CD14-positive monocyte (primary cell): ENCODE data around the gene TCP1. TPM values are rescaled to one million over a fixed set of nuclear protein-coding genes. Genes with fewer than 3 reads are reported as not detected.
"Not testable (repeated sequence)": the region's sequence is repeated elsewhere in the genome, so short reads cannot be mapped to it uniquely, and the experiment has no call there.

Source experiments
- DNase-seq, 3 donors: peaks; one replicate each; pipeline ENCODE4 v3.0.0-alpha.2; 2011 to 2022
- H2AFZ ChIP-seq: 2 replicates; pipeline ENCODE4 v1.6.0; 2012; ENCODE audit warnings: mild to moderate bottlenecking, low read depth, low read length, inconsistent platforms; ENCODE audit not compliant: insufficient read depth, poor library complexity, severe bottlenecking
- H3K27ac ChIP-seq, 2 donors: 1 replicate in 1 of 2; 2 replicates in 1 of 2; pipeline ENCODE4 v1.5.1; 2012 to 2013; ENCODE audit warnings: low read length in 2 of 2, control low read depth in 1 of 2, inconsistent platforms in 1 of 2, low read depth in 1 of 2, mild to moderate bottlenecking in 1 of 2
- H3K27me3 ChIP-seq, 2 donors: one replicate each; pipeline versions ENCODE4 v1.6.0 to v1.6.1; 2011 to 2013; ENCODE audit warnings: low read length in 2 of 2; ENCODE audit not compliant: control insufficient read depth in 2 of 2, insufficient read depth in 2 of 2
- H3K36me3 ChIP-seq, 2 donors: replicated peaks in 1 of 2; 1 replicate in 1 of 2; 2 replicates in 1 of 2; pipeline versions ENCODE4 v1.5.1 to v1.6.1; 2012 to 2013; ENCODE audit warnings: low read length in 2 of 2, control low read depth in 1 of 2, inconsistent platforms in 1 of 2, mild to moderate bottlenecking in 1 of 2; ENCODE audit not compliant: insufficient read depth in 2 of 2, control insufficient read depth in 1 of 2
- H3K4me1 ChIP-seq, 2 donors: 1 replicate in 1 of 2; 2 replicates in 1 of 2; pipeline versions ENCODE4 v1.5.1 to v1.6.1; 2012 to 2013; ENCODE audit warnings: low read length in 2 of 2, control low read depth in 1 of 2, inconsistent platforms in 1 of 2, mild to moderate bottlenecking in 1 of 2, moderate library complexity in 1 of 2; ENCODE audit not compliant: insufficient read depth in 2 of 2, control insufficient read depth in 1 of 2
- H3K4me2 ChIP-seq: replicated peaks from 2 replicates; pipeline ENCODE3; 2012; ENCODE audit warnings: low read length, moderate library complexity, mild to moderate bottlenecking; ENCODE audit not compliant: poor library complexity, severe bottlenecking; ENCODE audit errors: extremely low read depth
- H3K4me3 ChIP-seq, 3 experiments: fragments of 200-600 bp in 1 of 3; sonication (generic) in 1 of 3; replicated peaks in 1 of 3; 1 replicate in 2 of 3; 2 replicates in 1 of 3; pipeline ENCODE4 v1.5.1; 2011 to 2013; ENCODE audit warnings: low read length in 3 of 3, mild to moderate bottlenecking in 3 of 3, control low read depth in 2 of 3, low read depth in 2 of 3, inconsistent platforms in 1 of 3, moderate library complexity in 1 of 3
- H3K79me2 ChIP-seq: 2 replicates; pipeline ENCODE4 v1.6.0; 2012; ENCODE audit warnings: mild to moderate bottlenecking, control low read depth, inconsistent platforms, low read length, moderate library complexity; ENCODE audit not compliant: insufficient read depth
- H3K9ac ChIP-seq: 2 replicates; pipeline ENCODE4 v1.6.0; 2017; ENCODE audit warnings: low read length, mild to moderate bottlenecking; ENCODE audit not compliant: insufficient read depth, poor library complexity, severe bottlenecking
- H3K9me3 ChIP-seq, 2 donors: replicated peaks in 1 of 2; 1 replicate in 1 of 2; 2 replicates in 1 of 2; pipeline versions ENCODE4 v1.5.1 to v1.6.1; 2012 to 2013; ENCODE audit warnings: low read length in 2 of 2, control low read depth in 1 of 2; ENCODE audit not compliant: control insufficient read depth in 1 of 2, insufficient read depth in 1 of 2
- H4K20me1 ChIP-seq: 2 replicates; pipeline ENCODE4 v1.6.0; 2012; ENCODE audit warnings: mild to moderate bottlenecking, low read length, control low read depth, moderate library complexity; ENCODE audit not compliant: insufficient read depth
- H3K27ac Mint-ChIP-seq, 7 donors: one replicate each; pipeline ENCODE4 v1.8.0; 2020; ENCODE audit warnings: mild to moderate bottlenecking in 7 of 7, mixed read lengths in 7 of 7, moderate library complexity in 6 of 7, inconsistent platforms in 2 of 7
- H3K27me3 Mint-ChIP-seq, 3 donors: one replicate each; pipeline ENCODE4 v1.8.0; 2021 to 2022; ENCODE audit warnings: low read depth in 3 of 3, mild to moderate bottlenecking in 3 of 3, mixed read lengths in 3 of 3, moderate library complexity in 3 of 3, inconsistent platforms in 1 of 3
- H3K36me3 Mint-ChIP-seq, 2 donors: one replicate each; pipeline ENCODE4 v1.8.0; 2020; ENCODE audit warnings: mixed read lengths in 2 of 2, inconsistent platforms in 1 of 2, mild to moderate bottlenecking in 1 of 2
- H3K4me1 Mint-ChIP-seq: one replicate; pipeline ENCODE4 v1.8.0; 2020; ENCODE audit warnings: mild to moderate bottlenecking, mixed read lengths
- H3K4me3 Mint-ChIP-seq, 2 donors: one replicate each; pipeline ENCODE4 v1.8.0; 2020; ENCODE audit warnings: mild to moderate bottlenecking in 2 of 2, mixed read lengths in 2 of 2, moderate library complexity in 1 of 2
- H3K9me3 Mint-ChIP-seq, 7 donors: one replicate each; pipeline ENCODE4 v1.8.0; 2020 to 2022; ENCODE audit warnings: mixed read lengths in 7 of 7, mild to moderate bottlenecking in 6 of 7, moderate library complexity in 6 of 7, inconsistent platforms in 2 of 7
- CTCF ChIP-seq: fragments of 200-600 bp; IDR thresholded peaks from one replicate; pipeline ENCODE4 v1.8.0; 2022; ENCODE audit warnings: antibody characterized with exemption, mild to moderate bottlenecking
- WGBS: methylation state at CpG from one replicate; pipeline ENCODE4 v1.1.5; 2013; ENCODE audit warnings: missing lambda C conversion rate; ENCODE audit not compliant: insufficient coverage; 5-methylcytosine and 5-hydroxymethylcytosine counted together
- intact Hi-C, 2 donors: fragments of 100-400 bp; cut with micrococcal nuclease; formaldehyde crosslinking; loops; one replicate each; pipeline versions ENCODE4 v1.15.0 to v1.15.1; 2023
- polyA plus RNA-seq, 3 donors: library from polyadenylated mRNA; depleted of rRNA in 1 of 3; unstranded in 2 of 3; stranded (reverse) in 1 of 3; fragments of 300-500 nt in 2 of 3; fragments of >200 nt in 1 of 3; fragmentation: Illumina TruSeq in 2 of 3; gene quantifications; 1 replicate in 2 of 3; 2 replicates in 1 of 3; pipeline ENCODE4 v1.2.3, GENCODE V29; 2012 to 2021

TCP1 gene
- polyA plus RNA-seq, 3 donors, result 44.5 to 79.5 (median 69.3) TPM

GRCh38 chr6:159797554-159797953, 8.2 kb upstream of the TCP1 start:
- intact Hi-C loops, result no loop called here
- H4K20me1 ChIP-seq, result peaks cover 6% of the 10 kb centered on the region
- no peak overlapping the region for H3K27ac ChIP-seq
- H3K4me3 Mint-ChIP-seq, result no peak overlapping the region
- H3K27ac Mint-ChIP-seq, result no peak overlapping the region
- H3K4me2 ChIP-seq, result no peak overlapping the region
- peaks cover 50 to 74% of the 10 kb centered on the region in 2 donors for H3K36me3 ChIP-seq
- peaks cover 7 to 9% of the 10 kb centered on the region in 2 donors for H3K4me1 ChIP-seq
- no peak overlapping the region for H3K4me3 ChIP-seq
- peaks cover 0 to 3% (median 1%) of the 10 kb centered on the region in 7 donors for H3K9me3 Mint-ChIP-seq
- H3K4me1 Mint-ChIP-seq, result peaks cover 9% of the 10 kb centered on the region
- H3K79me2 ChIP-seq, result peaks cover 32% of the 10 kb centered on the region
- H3K27me3 ChIP-seq, result no peaks in the 10 kb centered on the region
- H3K36me3 Mint-ChIP-seq, result peaks cover 53 to 69% of the 10 kb centered on the region in 2 donors
- no CpG with 5 or more reads among the region's 1 CpG for WGBS
- DNase-seq, result no peak
- no peak overlapping the region for H2AFZ ChIP-seq
- no peak for TF ChIP-seq CTCF
- H3K9me3 ChIP-seq, result no peaks in the 10 kb centered on the region
- H3K9ac ChIP-seq, result no peak overlapping the region
- H3K27me3 Mint-ChIP-seq, result no peaks in the 10 kb centered on the region

GRCh38 chr6:159794976-159795375, 5.6 kb upstream of the TCP1 start:
- H2AFZ ChIP-seq, H3K9me3 ChIP-seq, H3K27me3 ChIP-seq, H3K4me2 ChIP-seq, H3K4me3 ChIP-seq, H3K9me3 Mint-ChIP-seq, DNase-seq, intact Hi-C loops, H3K27ac ChIP-seq, H3K4me3 Mint-ChIP-seq, H3K27ac Mint-ChIP-seq, H3K9ac ChIP-seq, H3K27me3 Mint-ChIP-seq: not testable (repeated sequence)
- H3K4me1 ChIP-seq, result peaks cover 13 to 18% of the 10 kb centered on the region in 2 donors
- Mint-ChIP-seq H3K4me1 (peaks cover 18% of the 10 kb centered on the region), H3K36me3 (peaks cover 59 to 71% of the 10 kb centered on the region in 2 donors)
- peaks cover 55 to 80% of the 10 kb centered on the region in 2 donors for H3K36me3 ChIP-seq
- peaks cover 23% of the 10 kb centered on the region for H4K20me1 ChIP-seq
- 89% methylated on average over 7 of the region's 8 CpGs for WGBS
- peaks cover 51% of the 10 kb centered on the region for H3K79me2 ChIP-seq
